Measurements from ENCODE around the gene SRSF1. TPM values are rescaled to one million over a fixed set of nuclear protein-coding genes. Genes with fewer than 3 reads are reported as not detected.

Gene SRSF1
- total RNA-seq, 4 donors from 2014 or later, result 136 to 185 (median 156) TPM

DNA sequence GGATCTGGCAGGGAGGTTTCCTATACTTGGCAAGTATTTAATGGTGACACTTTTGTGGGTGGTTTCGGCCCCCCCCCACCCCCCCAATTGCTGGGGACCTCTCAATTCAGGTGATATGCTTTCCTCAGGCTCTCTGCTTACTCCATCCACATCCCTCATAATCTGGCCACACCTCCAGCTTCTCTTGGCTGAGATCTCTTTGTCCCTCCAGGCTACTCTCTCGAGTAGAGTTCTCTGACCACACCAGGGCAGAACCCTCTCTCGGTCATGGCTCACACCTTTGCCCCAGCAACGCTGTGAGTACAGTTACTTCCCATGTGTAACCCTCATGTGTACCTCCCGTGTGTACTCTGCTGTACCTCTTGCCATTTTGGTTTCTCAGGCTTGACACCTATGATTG, 34.1 kb upstream of the SRSF1 start:
- Histone ChIP-seq H3K4me3 (no peak overlapping the region), H3K36me3 (no peaks in the 10 kb centered on the region), H3K9me3 (no peaks in the 10 kb centered on the region), H3K27ac (replicated peaks in 1 of 4) (no peak overlapping the region), H3K4me1 (no peaks in the 10 kb centered on the region), H3K27me3 (peaks cover 0 to 7% (median 0%) of the 10 kb centered on the region in 4 donors)
- DNase-seq (ENCODE audit: extremely low spot score), result no peak
- intact Hi-C loops (cut with DNase I), result no loop called here
- TF ChIP-seq POLR2AphosphoS5 (IDR thresholded peaks at IDR 0.05) (no peak), EP300 (IDR thresholded peaks at IDR 0.05) (no peak), POLR2A (IDR thresholded peaks at IDR 0.05; ENCODE audit: low read depth) (no peak)
- TF ChIP-seq, protein P1, sequence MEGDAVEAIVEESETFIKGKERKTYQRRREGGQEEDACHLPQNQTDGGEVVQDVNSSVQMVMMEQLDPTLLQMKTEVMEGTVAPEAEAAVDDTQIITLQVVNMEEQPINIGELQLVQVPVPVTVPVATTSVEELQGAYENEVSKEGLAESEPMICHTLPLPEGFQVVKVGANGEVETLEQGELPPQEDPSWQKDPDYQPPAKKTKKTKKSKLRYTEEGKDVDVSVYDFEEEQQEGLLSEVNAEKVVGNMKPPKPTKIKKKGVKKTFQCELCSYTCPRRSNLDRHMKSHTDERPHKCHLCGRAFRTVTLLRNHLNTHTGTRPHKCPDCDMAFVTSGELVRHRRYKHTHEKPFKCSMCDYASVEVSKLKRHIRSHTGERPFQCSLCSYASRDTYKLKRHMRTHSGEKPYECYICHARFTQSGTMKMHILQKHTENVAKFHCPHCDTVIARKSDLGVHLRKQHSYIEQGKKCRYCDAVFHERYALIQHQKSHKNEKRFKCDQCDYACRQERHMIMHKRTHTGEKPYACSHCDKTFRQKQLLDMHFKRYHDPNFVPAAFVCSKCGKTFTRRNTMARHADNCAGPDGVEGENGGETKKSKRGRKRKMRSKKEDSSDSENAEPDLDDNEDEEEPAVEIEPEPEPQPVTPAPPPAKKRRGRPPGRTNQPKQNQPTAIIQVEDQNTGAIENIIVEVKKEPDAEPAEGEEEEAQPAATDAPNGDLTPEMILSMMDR (IDR thresholded peaks at IDR 0.05), result no peak
- 65% methylated on average over 5 of the region's 5 CpGs for WGBS

DNA sequence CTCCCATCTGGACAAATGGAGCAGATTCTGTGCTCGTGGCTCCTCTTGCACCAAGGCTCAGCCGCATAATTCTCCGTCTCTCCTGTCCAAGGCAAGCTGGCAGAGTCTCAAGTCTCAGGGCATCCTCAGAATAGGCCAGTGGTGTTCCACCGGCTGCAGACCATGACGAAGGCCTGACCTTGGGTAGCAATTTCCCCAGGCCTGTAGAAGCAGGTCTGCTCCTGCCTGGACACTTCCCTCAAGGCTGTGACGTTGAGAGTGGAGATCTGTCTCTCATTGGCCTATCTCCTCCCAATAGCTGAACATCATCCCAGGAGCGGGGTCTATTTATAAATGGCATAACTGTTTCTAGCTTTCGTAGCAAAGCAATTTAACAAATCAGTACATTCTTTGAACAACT, 33.3 kb upstream of the SRSF1 start:
- WGBS, result 68% methylated on average over 8 of the region's 8 CpGs

DNA sequence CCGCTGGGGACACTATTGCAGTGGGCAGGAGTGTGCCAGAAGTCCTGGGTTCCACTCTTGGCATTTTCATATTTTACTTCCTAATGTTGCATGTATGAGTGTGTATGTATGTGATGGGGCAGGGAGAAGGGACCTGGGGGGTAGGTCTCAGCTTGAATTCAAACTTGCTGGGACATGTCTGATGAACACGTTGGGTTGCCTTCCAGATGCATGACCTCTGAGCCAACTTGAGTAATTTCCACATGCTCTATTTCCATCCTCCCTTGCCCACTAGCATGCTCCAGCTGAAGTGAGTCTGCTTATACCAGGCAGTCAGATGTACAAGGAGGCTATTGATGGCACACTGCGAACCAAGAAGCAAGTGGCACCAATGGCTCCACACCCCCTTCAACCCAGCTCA, 32.9 kb upstream of the SRSF1 start:
- intact Hi-C loops (cut with DNase I), result no loop called here
- WGBS, result 88% methylated on average over 3 of the region's 3 CpGs
- TF ChIP-seq POLR2AphosphoS5 (IDR thresholded peaks at IDR 0.05) (no peak), POLR2A (IDR thresholded peaks at IDR 0.05; ENCODE audit: low read depth) (no peak), EP300 (IDR thresholded peaks at IDR 0.05) (no peak)
- TF ChIP-seq, protein P1 (IDR thresholded peaks at IDR 0.05), result no peak
- Histone ChIP-seq H3K4me1 (no peaks in the 10 kb centered on the region), H3K9me3 (no peaks in the 10 kb centered on the region), H3K36me3 (no peaks in the 10 kb centered on the region), H3K27ac (replicated peaks in 1 of 4) (no peak overlapping the region), H3K4me3 (no peak overlapping the region), H3K27me3 (peaks cover 0 to 7% (median 0%) of the 10 kb centered on the region in 4 donors)
- no peak for DNase-seq (ENCODE audit: extremely low spot score)

More for the DNA sequence above, 33.3 kb upstream of the SRSF1 start:
- Histone ChIP-seq H3K4me1 (no peaks in the 10 kb centered on the region), H3K27ac (replicated peaks in 1 of 4) (no peak overlapping the region), H3K9me3 (no peaks in the 10 kb centered on the region), H3K27me3 (peaks cover 0 to 7% (median 0%) of the 10 kb centered on the region in 4 donors), H3K36me3 (no peaks in the 10 kb centered on the region), H3K4me3 (no peak overlapping the region)
- TF ChIP-seq POLR2AphosphoS5 (IDR thresholded peaks at IDR 0.05), result no peak
- DNase-seq (ENCODE audit: extremely low spot score), result no peak
- intact Hi-C loops (cut with DNase I), result no loop called here

DNA sequence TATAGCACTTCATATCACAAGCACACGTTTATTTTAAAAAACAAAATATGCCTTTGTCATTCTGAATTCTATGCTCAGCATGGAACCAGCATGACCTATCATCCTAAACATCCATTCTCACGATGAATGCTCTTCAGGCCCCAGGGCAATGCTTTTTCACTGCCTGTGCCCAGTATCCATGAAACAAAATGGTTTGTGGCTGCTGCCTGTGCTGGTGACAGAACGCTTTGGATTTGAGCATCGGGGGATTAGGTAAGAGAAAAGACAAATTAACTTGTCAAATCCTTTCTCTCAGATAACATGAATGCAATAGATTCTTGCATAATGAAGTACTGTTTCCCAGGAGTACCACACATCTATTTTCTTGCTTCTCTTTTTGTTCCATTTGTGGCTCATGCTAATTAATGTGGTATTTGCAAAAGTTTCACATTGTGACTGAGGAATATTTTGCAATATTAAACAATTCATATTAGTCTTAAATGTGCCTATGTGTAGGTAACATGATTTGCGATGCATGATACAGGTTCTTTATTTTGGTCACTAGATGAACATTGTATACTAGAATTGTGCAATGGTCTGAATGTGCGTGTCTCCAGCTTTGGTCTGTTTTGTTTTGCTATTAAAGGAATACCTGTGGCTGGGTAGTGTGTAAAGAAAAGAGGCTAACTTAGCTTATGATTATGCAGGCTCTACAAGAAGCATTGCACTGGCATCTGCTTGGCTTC, 25.8 kb upstream of the SRSF1 start:
- WGBS, result 54% methylated on average over 6 of the region's 6 CpGs
- Histone ChIP-seq H3K36me3 (no peaks in the 10 kb centered on the region), H3K9me3 (no peaks in the 10 kb centered on the region), H3K27me3 (no peaks in the 10 kb centered on the region), H3K4me1 (no peaks in the 10 kb centered on the region), H3K27ac (replicated peaks in 1 of 4) (no peak overlapping the region), H3K4me3 (no peak overlapping the region)
- no peak for DNase-seq (ENCODE audit: extremely low spot score)
- intact Hi-C loops (cut with DNase I), result no loop called here
- TF ChIP-seq EP300 (IDR thresholded peaks at IDR 0.05) (no peak), POLR2AphosphoS5 (IDR thresholded peaks at IDR 0.05) (no peak), POLR2A (IDR thresholded peaks at IDR 0.05; ENCODE audit: low read depth) (no peak)
- TF ChIP-seq, protein P1 (IDR thresholded peaks at IDR 0.05), result no peak

DNA sequence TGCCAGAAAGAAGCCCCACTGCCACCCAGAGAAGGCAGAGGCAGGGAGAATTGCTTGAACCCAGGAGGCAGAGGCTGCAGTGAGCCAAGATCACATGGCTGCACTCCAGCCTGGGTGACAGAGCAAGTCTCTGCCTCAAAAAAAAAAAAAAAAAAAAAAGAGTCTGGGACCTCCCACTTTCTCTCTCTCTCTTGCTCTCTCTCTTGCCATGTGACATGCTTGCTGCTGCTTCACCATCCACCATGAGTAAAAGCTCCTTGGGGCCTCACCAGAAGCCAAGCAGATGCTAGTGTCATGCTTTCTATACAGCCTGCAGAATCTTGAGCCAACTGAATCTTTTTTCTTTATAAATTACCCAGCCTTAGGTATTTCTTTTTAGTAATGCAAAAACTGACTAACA, 21.5 kb upstream of the SRSF1 start:
- no peaks in the 10 kb centered on the region for H3K4me1 ChIP-seq
- intact Hi-C loops (cut with DNase I), result no loop called here
- H3K4me3 ChIP-seq, result no peak overlapping the region
- H3K27me3 ChIP-seq, result peaks cover 0 to 10% (median 0%) of the 10 kb centered on the region in 4 donors
- no peaks in the 10 kb centered on the region for H3K36me3 ChIP-seq
- no peaks in the 10 kb centered on the region for H3K9me3 ChIP-seq
- TF ChIP-seq EP300 (IDR thresholded peaks at IDR 0.05) (no peak), POLR2A (IDR thresholded peaks at IDR 0.05; ENCODE audit: low read depth) (no peak), POLR2AphosphoS5 (IDR thresholded peaks at IDR 0.05) (no peak)
- TF ChIP-seq, protein P1 (IDR thresholded peaks at IDR 0.05), result no peak
- DNase-seq (ENCODE audit: extremely low spot score), result no peak
- H3K27ac ChIP-seq (replicated peaks in 1 of 4), result no peak overlapping the region

Measured in esophagus muscularis mucosa (tissue), 4 donors.